HG03139 (cell line): ENCODE measurements around the gene PREB.
"Not testable (repeated sequence)": the region's sequence is repeated elsewhere in the genome, so short reads cannot be mapped to it uniquely, and the experiment has no call there.

Experiments used
- ATAC-seq: cut with Tn5 transposase; IDR thresholded peaks from one replicate; pipeline ENCODE4 v1.9.1; 2021; ENCODE audit not compliant: unreplicated experiment

Gene PREB

DNA sequence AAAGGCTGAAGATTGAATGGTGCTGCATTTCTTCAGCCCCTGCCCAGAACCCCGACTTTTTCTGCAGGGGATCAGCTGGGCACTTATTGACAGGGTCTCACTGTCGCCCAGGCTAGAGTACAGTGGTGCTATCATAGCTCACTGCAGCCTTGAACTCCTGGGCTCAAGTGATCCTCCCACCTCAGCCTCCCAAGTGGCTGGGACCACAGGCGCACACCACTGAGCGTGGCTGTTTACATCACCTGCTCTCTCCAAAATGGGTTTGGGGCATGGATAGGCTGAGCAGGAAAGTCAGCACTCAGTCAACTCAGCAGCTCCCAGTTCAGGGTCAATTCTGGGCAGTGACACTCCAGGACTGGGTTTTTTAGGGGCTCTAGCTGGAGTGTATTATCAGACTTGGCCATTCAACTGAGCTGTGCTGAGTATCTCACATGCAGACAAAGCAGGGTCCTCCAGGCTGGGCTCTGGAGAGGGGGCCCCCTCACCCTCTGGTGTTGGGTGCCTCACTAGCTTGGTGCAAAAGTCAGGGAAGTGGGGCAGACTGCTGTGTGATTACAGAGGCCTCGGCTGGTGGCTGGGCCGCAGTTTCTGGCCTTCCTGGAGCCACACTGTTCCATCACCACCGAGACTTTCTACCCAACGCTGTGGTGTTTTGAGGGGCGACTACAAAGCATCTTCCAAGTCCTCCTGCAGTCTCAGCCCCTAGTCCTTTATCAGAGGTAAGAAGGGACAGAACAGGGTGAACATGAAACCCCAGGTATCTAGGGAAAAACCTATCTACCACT, 6.4 kb downstream of the PREB start:
- no peak for ATAC-seq

DNA sequence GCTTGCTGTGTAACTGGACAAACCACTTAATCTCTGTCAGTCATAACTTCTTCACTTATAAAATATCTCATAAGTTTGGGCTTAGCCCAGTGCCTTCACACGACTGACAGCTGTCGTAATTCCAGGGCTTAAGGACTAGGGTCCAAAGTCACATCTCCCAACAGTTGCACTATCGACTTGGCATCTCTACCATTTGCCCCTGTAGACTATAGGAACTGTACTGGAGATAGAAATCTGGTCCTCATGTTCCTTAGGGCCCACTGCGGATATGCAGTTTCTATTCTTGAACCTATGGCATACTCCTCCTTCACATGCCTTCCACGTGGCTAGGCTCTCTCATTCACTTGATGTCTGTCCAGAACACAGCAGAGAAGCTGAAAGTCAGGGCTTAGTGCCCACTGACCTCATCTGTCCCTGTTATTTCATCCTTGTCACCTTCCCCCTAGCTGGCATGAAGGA, 8.2 kb downstream of the PREB start:
- no peak for ATAC-seq

DNA sequence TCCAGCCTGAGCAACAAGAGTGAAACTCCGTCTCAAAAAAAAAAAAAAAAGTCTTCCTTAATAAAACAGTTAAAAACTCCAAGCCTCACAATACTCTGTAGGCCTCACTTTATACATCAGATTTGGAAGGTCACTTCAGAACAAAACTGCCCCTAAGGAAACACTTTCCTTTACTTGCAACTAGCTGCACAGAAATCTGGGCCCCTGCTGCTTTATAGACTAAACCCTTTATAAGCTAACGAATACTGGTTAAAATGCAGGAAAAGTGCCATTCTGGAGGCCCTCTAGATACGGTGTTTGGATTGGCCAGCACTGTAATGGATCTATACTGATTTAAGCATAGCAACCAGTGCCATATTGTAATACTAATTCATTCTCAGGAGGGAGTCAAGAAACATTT, 9.3 kb downstream of the PREB start:
- ATAC-seq: no peak

DNA sequence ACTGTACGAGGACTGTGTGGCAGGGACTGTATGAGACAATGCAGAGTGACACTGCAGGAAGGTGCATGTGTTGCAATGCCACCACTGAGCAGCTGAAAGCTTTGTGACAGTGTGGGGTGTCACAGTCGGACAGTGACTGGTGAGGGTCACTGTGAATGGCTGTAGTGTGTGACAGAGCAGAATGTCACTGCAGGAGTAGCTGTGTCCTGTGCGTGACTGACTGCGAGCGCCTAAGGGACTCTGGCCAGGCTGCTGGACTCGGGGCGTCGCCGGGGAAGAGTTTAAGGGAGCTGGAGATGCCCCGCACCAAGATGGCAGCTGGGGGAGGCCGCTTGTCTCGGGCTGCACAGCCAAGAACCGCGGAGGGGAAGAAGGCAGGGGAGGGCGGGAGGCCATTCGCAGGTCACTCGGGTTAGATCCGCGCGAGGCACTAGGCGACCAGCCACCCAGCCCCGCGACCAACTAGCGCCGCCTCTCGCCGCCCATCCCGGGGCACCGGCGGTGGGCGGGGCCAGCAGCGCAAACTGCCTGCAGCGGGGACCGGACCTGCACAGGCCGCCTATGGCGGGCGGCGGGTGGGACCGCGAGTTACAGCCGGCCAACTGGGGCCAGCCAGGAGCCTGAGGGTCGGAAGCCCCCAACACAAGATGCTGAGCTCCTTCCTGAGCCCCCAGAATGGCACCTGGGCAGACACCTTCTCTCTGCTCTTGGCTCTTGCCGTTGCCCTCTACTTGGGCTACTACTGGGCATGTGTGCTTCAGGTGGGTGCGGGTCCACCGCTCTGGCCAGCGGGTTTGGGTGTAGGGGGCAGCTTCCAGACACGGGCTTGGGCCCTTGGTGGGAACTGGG, 10.9 kb downstream of the PREB start, which contains the start of gene ABHD1:
TSS of gene ABHD1 (plus strand) at position 514 of the 849 bp plus-strand sequence. CDS start at position 648, 134 bp downstream.
- no peak for ATAC-seq

DNA sequence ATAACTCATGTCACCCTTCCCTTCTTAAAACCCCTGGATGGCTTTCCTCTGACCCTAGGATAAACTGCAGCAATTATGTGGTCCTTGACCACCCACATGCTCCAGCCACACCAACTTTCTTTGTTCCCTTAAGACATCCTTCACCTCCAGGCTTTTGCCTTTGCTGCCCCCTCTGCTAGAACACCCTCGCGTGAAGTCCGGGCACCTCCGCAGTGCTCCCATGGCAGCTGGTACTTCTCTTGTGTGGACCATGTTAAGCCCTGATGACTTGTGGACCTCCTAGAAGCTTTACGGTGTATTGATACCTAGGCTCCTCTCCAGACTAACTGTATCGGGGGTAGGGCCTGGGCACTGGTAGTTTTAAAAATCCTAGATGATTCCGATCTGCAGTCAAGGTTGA, 11.6 kb downstream of the PREB start:
- ATAC-seq: no peak

DNA sequence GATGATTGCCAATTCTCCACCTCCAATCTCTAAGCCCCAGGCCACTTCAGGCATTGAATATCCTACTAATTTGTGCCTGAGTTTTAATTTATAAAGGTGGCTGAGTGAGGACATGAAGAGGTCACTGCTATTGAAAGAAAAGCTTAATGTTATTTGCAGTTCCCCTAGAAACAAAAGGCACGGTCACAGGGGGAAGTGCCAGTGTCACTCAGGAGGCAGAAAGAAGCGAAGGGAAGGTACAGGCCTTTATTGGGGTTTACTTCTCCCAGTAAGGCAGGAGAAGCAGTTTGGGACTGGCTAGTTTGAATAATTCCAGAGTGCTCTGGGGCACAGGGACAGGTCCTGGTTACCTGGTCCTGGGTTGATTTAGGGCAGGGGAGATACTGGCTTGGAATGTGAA, 12.5 kb downstream of the PREB start:
- ATAC-seq: no peak

DNA sequence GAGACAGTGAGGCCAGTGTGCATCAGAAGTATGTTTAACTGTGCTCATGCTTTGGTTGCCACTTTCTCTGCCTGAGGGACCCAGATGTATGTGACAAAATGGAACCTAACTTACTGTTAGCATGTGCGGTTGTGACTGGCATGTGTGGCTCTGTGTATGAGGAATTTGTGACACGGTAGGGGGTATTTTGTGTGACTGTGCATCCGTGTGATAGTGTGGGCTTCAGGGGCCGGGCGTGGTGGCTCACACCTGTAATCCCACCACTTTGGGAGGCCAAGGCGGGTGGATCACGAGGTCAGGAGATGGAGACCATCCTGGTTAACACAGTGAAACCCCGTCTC, 15.1 kb downstream of the PREB start:
- ATAC-seq: not testable (repeated sequence)

DNA sequence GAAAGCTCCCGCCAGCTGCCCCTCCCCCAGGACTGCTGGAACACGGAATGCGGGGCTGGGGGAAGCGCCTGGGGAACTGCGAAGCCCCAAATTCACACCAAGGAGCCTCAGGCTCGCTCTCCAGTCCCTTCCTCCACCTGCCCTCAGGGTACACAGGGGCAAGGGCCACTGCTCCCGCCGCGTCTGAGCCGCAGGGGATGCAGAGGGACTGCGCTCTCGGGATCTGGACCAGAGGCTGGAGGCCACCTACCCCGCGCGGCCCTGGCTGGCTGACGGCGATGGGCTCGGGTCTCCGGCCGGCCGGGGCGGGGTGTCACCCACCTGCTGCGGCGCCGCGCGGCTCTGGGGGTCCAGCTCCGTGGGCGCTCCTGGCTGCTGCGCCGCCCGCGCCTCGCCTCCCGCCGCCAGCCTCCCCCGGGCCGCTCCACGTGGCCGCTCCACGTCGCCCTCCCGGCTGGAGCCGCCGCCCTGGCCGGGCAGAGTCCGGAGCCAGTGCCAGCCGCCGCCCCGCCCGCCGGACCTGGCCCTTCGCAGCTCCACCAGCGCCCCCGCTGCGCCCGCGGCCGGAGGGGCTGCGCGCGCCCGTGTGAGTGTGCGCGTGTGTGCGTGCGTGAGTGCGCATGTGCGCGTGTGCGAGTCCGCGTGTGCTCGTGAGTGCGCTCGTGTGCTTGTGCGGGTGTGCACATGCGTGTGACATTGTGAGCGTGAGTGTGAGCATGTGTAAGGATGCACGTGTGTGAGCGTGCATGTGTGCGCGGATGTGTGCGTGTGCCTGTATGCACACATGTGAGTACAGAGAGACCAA, 15.7 kb downstream of the PREB start, which contains the start of gene CGREF1:
TSS of gene CGREF1 (minus strand) at position 604 of the 805 bp plus-strand sequence. CDS start 14,762 bp downstream, outside the sequence.
- no peak for ATAC-seq

DNA sequence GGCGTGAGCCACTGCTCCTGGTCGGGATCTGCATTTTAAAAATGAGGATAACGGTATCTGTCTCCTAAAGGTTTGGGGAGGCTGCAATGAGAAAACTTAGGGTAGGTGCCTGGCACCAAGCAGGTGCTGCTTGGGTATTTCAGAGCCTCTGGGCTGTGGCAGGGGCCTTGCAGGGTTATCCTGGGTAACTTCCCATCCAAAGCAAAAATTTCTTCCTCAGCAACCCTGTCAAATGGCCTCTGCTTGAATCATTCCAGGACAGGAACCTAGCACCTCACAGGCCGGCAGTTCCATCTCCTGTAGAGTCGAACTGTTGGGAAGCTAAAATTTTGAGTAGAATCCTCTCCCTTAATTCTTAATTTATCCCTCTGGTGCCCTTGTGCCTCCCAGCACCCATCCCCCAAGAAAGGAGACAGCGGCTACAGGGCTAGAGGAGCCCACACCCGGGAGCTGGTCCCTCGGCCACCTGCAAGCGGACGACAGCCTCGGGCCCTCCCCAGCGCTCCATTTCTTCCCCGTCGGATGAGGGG, 16.4 kb downstream of the PREB start:
- no peak for ATAC-seq

DNA sequence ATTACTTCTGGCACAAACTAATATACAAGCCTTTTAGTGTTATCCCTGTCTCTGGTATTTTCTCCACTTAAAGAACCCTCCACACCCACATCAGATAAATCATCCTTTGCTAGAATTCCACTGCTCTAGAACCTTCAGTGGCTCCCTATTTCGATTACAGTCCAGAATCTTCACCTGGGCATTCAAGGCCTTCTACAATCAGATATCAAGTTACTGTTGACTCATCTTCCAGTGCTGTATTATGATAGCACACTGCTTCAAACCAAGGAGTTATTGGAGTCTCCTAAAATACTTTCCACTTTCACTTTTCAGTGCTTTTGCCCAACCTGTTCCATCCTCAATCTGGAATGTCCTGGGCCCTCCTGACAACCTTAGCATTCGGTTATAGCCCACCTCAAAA, 18.9 kb downstream of the PREB start:
- ATAC-seq: no peak

DNA sequence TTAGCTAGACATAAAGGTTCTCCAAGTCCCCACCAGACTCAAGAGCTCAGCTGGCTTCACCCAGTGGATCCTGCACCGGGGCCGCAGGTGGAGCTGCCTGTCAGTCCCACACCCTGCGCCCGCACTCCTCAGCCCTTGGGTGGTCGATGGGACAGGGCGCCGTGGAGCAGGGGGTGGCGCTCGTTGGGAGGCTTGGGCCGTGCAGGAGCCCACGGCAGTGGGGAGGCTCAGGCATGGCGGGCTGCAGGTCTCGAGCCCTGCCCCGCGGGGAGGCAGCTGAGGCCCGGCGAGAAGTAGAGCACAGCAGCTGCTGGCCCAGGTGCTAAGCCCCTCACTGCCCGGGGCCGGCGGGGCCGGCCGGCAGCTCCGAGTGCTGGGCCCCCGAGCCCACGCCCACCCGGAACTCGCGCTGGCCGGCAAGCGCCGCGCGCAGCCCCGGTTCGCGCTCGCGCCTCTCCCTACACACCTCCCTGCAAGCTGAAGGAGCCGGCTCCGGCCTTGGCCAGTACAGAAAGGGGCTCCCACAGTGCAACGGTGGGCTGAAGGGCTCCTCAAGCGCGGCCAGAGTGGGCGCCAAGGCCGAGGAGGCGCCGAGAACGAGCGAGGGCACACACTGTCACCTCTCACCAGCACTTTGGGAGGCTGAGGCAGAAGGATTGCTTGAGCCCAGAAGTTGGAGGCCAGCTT, 22.9 kb downstream of the PREB start:
- ATAC-seq: not testable (repeated sequence)

DNA sequence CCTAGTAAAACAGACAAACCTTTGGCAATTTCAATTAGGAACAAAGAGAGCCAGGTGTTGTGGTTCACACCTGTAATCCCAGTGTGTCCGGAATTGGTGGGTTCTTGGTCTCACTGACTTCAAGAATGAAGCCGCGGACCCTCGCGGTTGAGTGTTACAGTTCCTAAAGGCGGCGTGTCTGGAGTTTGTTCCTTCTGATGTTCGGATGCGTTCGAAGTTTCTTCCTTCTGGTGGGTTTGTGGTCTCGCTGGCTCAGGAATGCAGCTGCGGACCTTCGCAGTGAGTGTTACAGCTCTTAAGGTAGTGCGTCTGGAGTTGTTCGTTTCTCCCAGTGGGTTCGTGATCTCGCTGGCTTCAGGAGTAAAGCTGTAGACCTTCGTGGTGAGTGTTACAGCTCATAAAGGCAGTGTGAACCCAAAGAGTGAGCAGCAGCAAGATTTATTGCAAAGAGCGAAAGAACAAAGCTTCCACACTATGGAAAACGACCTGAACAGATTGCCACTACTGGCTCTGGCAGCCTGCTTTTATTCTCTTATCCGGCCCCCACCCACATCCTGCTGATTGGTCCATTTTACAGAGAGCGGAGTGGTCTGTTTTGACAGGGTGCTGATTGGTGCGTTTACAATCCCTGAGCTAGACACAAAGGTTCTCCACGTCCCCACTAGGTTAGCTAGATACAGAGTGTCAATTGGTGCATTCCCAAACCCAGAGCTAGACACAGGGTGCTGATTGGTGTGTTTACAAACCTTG, 23.7 kb downstream of the PREB start:
- not testable (repeated sequence) for ATAC-seq

DNA sequence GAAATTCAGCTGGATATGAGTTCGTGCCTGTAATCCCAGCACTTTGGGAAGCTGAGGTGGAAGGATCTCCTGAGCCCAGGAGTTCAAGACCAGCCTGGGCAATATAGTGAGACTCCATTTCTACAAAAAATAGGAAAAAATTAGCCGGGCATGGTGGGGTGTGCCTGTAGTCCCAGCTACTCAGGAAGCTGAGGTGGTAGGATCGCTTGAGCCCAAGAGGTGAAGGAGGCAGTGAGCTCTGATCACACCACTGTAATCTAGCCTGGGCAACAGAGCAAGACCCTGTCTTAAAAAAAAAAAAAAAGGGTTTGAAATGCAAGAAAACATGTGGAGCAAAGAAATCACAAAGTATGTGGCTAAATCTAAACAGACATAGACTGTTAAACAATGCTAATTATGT, 25.4 kb downstream of the PREB start:
- ATAC-seq: no peak

DNA sequence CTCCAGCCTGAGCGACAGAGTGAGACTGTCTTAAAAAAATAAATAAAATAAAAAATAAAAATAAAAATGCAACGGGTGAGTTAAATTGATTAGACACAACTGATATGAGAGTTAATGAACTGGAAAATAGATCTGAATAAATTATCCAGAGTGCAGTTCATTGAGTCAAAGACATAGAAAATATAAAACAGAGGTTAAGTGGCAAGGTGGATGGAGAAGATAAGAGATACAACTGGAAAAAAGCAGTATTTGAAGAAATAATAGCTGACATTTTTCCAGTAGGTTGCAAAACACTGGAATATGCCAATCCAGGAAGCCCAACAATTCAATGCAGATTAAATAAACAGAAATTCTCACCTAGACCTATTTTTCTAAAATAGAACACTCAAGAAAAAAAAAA, 26.2 kb downstream of the PREB start:
- no peak for ATAC-seq

DNA sequence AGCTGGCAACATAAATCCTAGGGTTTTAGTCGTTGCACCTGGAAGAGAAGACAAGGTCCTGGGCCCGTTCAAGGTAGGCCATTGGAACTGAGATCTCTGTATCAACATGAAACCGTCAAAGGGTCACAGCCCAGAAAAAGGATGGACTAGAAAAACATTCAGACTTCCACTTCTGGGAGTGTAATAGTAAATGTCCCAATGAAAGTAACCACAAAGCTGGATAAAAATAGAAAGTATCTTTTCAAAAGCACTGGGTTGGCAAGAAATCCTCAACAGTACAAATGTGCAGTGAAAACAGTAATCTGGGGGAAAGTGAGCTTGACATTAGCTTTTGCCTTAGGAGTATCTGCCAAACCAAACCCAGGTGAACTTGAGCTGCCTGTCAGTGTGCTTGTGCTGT, 28.5 kb downstream of the PREB start:
- no peak for ATAC-seq

DNA sequence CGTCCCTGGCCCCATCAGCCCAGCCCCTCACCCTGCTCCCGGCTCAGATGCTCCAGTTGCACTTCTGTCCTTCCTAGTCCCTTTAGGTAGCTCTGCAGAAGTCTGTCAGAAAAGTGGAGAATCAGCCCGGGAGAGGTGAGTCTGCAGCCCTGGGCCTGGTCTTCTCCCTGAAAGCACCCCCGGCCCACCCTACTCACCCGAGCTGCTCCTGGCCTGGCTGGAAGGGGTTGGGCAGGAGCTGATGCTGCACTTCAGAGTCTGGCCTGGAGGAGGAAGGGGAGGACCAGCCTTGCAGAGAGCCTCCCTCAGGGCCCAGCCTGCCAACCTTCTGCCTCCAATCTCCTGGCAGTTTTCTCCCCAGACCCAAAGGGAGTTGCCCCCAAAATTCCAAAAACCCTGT, 32.1 kb downstream of the PREB start:
- ATAC-seq: no peak

DNA sequence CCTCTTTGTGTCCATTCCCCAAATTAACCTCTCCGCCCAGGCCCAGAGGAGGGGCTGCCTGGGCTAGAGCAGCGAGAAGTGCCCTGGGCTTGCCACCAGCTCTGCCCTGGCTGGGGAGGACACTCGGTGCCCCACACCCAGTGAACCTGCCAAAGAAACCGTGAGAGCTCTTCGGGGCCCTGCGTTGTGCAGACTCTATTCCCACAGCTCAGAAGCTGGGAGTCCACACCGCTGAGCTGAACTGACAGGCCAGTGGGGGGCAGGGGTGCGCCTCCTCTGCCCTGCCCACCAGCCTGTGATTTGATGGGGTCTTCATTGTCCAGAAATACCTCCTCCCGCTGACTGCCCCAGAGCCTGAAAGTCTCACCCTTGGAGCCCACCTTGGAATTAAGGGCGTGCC, 34.4 kb downstream of the PREB start:
- no peak for ATAC-seq

DNA sequence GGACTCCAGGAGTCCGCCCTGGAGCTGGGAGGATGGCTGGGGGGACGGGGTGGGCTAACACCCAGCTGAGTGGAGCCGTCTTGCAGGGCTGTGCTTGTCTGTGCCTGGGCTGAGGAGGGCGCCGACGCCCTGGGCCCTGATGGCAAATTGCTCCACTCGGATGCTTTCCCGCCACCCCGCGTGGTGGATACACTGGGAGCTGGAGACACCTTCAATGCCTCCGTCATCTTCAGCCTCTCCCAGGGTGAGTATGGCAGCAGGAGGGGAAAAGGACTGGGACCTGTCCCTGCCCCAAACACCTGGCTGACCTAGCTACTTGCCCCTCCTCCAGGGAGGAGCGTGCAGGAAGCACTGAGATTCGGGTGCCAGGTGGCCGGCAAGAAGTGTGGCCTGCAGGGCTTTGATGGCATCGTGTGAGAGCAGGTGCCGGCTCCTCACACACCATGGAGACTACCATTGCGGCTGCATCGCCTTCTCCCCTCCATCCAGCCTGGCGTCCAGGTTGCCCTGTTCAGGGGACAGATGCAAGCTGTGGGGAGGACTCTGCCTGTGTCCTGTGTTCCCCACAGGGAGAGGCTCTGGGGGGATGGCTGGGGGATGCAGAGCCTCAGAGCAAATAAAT, 35.0 kb downstream of the PREB start:
- no peak for ATAC-seq

DNA sequence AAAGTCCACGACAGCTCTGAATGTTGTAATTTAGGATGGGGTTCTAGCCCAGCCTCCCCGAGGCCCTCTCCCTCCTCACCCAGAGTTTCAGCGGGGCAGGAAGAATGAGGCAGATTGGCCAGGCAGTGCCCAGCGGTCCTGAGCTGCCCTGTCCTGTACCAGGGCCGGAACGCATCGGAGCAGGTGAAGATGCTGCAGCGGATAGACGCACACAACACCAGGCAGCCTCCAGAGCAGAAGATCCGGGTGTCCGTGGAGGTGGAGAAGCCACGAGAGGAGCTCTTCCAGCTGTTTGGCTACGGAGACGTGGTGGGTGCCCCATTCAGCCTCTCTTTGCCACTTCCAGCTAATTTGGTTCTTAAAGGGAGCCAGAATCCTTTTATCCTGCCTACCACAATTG, 37.1 kb downstream of the PREB start:
- ATAC-seq: no peak
